ENCODE data around the gene C17orf78.
"Not testable (repeated sequence)": the region's sequence is repeated elsewhere in the genome, so short reads cannot be mapped to it uniquely, and the experiment has no call there.

Gene C17orf78

DNA sequence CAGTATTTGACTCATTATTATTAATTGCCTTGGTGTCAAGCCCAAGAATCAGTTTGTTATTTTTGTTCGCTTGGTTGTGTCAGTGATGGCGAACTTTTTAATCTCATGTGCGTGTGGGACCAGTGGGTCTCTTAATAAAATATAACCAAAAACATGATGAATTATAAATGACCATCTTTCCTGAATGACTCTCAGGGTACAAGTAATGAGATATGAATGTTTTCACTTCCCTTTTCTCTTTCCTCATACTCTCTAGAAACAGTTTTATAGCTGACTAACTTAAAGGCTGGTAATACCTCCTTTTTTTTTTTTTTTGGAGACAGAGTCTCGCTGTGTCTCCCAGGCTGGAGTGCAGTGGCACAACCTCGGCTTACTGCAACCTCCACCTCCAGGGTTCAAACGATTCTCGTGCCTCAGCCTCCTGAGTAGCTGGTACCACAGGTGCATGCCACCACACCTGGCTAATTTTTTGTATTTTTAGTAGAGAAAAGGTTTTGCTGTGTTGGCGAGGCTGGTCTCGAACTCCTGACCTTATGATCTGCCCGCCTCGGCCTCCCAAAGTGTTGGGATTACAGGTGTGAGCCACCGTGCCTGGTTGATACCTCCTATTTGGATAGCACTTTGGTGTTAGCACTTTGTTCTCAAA lies 65.7 kb downstream of the C17orf78 start:
- H3K9ac ChIP-seq (ENCODE audit: low read length); H3K27ac ChIP-seq (ENCODE audit: low read length); H3K27me3 ChIP-seq (ENCODE audit: control insufficient read depth, insufficient read depth, low read length); H3K4me3 ChIP-seq (ENCODE audit: low read length); H3K4me1 ChIP-seq (ENCODE audit: control insufficient read depth, low read depth, low read length); H3K9me3 ChIP-seq (ENCODE audit: control insufficient read depth, low read depth, low read length): not testable (repeated sequence)
- H3K36me3 ChIP-seq (ENCODE audit: control insufficient read depth, low read depth, low read length): peaks cover 37% of the 10 kb centered on the region

Data from iPS-18a (cell line).